Left forelimb (tissue), 1 donor: ENCODE data around the gene KLF14.
"Not testable (repeated sequence)": the region's sequence is repeated elsewhere in the genome, so short reads cannot be mapped to it uniquely, and the experiment has no call there.

Experiments used
- DNase-seq: peaks from one replicate; pipeline ENCODE4 v3.0.0-alpha.2; 2018; ENCODE audit warnings: low spot score

KLF14 gene

DNA sequence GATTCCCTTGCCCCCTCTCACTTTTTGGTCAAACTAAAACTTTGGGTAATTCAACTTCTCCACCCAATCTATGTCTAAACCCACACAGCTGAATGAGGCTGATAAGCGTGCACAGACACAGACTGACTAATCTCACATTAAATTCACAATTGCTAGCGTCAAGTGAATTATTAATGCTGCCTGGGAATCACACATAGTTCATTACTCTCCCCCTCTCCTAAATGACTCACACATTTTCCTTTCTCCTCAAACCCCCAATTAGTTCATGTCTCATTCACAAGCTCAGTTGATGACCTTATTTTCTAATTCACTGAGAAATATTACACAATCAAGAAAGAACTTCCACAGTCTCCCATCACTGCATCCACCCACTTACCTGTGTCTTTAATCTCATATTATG lies 14.5 kb downstream of the KLF14 start:
- DNase-seq, result no peak

DNA sequence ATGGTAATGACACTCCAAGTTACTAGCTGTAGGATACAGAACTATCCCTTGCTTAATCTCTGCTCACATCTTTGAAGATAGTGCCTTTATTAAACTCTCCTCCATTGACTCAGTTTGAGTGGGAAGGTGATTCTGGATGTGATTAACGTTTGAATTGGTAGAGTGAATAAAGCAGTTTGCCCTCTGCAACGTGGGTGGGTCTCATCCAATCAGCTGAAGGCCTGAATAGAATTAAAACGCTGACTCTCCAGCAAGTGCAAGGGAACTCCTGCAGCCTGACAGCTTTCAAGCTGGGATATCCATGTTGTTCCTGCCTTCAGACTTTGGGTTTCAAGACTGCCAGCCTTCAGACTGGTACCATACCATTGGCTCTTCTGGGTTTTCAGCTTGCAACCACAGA lies 21.6 kb downstream of the KLF14 start:
- no peak for DNase-seq

DNA sequence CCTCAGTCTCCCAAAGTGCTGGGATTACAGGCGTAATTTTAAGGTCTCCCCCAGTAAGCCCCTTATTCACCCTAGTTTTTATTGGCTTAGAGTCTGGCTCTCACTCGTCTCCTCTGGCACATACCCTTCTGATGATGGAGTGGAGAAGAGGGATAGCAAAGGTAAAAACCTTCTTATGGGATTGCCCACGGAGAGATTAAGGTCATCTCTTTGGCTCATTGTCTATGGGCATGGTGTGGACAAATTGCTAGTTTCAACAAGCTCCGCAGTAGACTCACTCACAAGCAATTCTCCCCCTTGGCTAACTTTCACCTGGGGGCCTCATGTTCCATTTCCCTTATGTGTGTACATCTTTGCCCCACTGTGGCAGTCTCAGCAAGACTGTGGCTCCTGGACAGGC lies 25.2 kb downstream of the KLF14 start:
- DNase-seq, result no peak

DNA sequence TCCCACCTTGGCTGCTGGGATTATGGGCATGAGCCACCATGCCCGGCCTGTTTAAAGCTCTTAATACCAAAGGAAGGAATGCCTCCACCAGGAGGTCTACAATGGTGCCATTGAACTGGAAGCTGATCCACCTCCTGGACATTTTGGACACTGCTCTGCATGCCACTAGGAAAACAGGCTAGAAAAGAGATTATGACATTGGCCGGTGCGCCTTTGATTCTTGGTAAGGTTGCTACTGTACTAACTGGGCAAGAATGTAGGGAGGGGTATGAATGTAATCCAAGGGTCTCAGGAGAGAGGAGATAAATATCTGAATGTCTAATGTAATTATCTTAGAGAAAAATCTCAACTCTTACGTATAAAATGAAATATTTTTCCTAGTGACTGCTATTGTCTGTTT lies 26.0 kb downstream of the KLF14 start:
- DNase-seq, result no peak

DNA sequence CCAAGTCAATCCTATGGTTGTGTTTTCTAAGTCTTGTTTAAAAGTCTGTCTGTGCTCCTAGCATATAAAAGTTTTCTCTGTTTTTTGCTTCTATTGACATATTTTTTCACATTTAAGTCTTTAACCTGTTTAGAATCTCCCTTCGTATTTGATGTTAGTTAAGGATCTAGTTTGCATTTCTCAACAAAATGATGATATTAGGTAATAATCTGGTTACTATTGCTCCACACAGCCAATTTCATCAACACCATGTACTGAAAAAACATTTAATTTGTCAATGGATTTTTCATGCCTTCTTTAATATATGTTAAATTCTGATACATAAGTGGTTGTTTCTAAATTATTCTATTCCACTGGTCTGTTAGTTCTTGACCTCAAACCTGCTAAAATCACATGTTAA lies 30.2 kb downstream of the KLF14 start:
- DNase-seq, result no peak

DNA sequence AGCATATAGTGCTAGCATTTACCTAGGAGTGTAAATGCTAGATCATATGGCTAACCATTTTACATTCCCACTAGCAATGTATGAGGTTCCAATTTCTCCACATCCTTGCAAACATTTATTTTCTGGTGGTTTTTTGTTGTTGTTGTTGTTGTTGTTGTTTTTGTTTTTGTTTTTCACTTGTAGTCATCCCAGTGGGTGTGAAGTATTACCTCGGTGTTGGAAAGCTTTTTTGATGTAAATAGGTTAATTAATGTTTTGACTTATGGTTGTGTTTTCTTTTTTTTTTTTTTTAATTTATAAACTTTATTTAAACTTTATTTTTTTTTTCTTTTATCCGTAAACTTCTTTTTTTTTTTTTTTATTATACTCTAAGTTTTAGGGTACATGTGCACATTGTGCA lies 32.4 kb downstream of the KLF14 start:
- no peak for DNase-seq

DNA sequence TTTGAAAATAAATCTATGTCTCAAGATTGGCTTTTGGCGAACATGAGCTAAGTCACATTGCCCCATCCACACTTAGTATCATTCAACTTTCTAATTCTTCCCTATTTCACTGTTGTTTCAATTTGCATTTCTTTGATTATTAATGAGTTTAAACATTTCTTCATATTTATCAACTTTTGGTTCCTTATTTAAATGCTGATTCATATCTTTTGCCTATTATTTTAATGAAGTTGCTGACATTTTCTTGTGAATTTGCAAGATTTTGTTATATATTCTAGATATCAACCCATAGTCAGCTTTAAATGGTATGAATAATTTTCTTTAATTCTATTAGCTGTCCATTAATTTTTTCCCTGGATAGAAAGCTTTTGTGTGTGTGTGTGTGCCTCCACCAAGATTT lies 33.2 kb downstream of the KLF14 start:
- no peak for DNase-seq

DNA sequence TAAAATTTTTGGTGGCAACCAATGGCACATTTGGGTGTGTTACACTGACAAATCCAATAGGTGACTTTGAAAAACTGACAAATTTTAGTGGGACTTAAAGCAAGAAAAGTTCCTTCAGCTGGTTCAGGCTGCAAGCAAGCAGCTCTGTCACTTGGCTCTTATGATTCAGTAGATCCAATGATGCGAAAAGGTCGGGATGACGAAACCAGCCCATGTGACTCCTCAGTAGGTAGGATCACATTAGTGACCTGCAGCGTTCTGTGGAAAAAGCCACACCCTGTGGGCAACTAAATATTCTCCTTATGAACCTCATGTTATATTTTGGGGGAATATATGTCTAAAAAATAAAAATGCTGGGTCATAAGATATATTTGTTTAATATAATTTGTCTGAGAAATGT lies 34.3 kb downstream of the KLF14 start:
- DNase-seq, result no peak

DNA sequence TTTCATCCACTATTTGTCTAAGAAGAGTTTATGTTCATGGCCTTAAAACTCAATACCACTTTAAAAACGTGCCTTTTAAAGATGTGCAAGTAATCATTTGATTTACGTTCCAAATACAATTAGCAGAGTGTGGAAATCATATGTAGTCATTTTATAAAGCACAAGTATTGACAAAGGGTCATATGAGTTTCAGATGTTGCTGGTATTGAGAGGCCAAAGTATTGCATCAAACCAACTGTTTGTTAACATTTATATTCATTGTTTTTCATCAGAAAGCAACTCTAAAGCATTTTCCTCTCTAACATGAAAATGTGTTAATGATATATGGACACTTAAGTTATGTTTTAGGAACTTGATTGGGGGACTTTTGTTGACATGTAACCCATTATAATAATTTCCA lies 36.2 kb downstream of the KLF14 start:
- DNase-seq, result no peak

DNA sequence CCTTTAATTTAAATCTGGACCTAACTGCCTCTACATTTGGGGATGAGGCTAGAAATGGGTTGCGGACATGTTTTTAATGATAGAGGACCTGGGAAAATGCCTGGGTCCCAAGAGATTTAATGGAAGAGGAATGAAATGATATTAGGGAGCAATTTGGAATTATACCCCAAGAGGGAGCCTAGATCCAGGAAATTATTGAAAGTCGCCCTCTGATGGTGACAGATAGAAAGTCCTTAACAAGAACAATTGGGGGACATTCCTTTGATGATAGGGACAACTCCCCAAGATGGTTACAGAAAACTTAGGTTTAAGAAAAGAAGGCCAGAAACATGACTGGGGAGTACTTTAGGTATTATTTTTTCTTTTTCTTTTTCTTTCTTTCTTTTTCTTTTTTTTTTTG lies 38.2 kb downstream of the KLF14 start:
- no peak for DNase-seq

DNA sequence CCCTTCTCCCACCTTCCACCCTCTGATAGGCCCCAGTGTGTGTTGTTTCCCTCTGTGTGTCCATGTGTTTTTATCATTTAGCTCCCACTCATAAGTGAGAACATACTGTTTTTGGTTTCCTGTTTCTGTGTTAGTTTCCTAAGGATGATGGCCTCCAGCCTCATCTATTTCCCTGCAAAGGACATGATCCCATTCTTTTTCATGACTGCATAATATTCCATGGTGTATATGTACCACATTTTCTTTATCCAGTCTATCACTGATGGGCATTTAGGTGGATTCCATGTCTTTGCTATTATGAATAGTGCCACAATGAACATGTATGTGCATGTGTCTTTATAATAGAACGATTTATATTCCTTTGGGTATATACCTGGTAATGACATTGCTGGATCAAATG lies 41.6 kb downstream of the KLF14 start:
- not testable (repeated sequence) for DNase-seq

DNA sequence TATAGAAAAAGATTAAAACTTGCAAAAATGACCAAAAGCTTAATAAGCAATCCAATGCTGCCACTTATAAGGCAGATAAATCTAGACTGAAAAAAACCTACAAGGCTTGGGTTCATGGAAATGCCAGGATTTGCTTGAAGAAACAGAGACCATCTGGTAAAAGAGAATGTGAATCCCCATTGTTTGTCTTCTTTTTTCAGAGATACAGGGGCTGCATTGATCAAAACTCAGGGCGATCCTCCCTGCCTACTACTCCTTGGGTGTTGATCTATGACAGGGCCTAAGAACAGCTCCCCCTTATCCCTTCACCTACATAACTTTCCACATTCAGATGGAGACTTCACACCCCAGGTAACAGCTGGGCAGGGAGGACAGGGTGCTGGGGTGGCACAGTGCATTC lies 44.3 kb downstream of the KLF14 start:
- no peak for DNase-seq

DNA sequence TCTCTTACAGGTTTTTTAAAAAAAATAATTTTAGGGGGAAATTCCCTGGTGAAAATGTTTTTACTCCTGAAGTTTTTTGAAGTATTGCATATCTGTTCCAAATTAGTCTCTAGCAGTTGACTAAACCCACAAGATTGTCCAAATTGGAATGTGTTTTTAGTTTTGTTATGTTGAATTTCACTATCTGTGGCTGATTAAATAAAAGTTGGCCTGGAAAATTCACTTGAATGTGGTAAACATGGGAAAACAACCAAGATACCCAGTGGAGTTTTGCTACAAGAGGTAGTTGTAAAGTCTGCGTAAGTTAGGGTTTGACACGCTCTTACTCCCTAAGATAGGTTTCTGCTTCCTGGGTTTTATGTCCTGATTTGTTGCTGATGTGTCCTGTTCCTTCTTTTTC lies 51.0 kb downstream of the KLF14 start:
- DNase-seq, result no peak
